H1 (cell line): Measurements from ENCODE around the gene GSTO2. TPM values are rescaled to one million over a fixed set of nuclear protein-coding genes. Genes with fewer than 3 reads are reported as not detected.
A peak's percentile ranks its signal among the peaks of the same experiment; 100 is the strongest.

Source experiments
- CTCF ChIA-PET: fragments of 300-600 bp; sonication (Branson Sonifier 250); formaldehyde crosslinking; loops from one replicate; lab custom pipeline; 2021; ENCODE audit not compliant: partially characterized antibody; lab: Charles Lee
- POLR2A ChIA-PET: fragments of 300-600 bp; sonication (Branson Sonifier 250); formaldehyde crosslinking; loops from one replicate; lab custom pipeline; 2021; ENCODE audit warnings: inconsistent platforms; ENCODE audit not compliant: partially characterized antibody; lab: Charles Lee
- DNase-seq, 2 experiments: peaks; one replicate each; pipeline versions ENCODE4 v3.0.0 to v3.0.0-alpha.2; 2010 to 2022; ENCODE audit warnings: low spot score in 2 of 2, low read depth in 1 of 2, mixed read lengths in 1 of 2
- FAIRE-seq: peaks from 2 replicates; lab custom pipeline; 2011; peaks lifted over from hg19 to GRCh38; lab: Jason Lieb, UNC
- H2AFZ ChIP-seq: 2 replicates; pipeline ENCODE4 v1.8.1; 2012; ENCODE audit warnings: low read length, inconsistent platforms
- H2AK5ac ChIP-seq: 2 replicates; pipeline ENCODE4 v1.6.1; 2013; ENCODE audit warnings: low read depth, low read length
- H2BK120ac ChIP-seq: replicated peaks from 2 replicates; pipeline ENCODE3; 2013; ENCODE audit warnings: low read depth, low read length, inconsistent platforms
- H2BK12ac ChIP-seq: 2 replicates; pipeline ENCODE4 v1.6.1; 2013; ENCODE audit warnings: low read depth, low read length
- H2BK15ac ChIP-seq: 2 replicates; pipeline ENCODE4 v1.6.1; 2013; ENCODE audit warnings: low read length
- H2BK20ac ChIP-seq: 2 replicates; pipeline ENCODE4 v1.6.1; 2013; ENCODE audit warnings: low read length
- H2BK5ac ChIP-seq: 2 replicates; pipeline ENCODE4 v1.6.1; 2013; ENCODE audit warnings: low read depth, low read length
- H3K14ac ChIP-seq: 2 replicates; pipeline ENCODE4 v1.6.1; 2013; ENCODE audit warnings: inconsistent platforms; ENCODE audit not compliant: insufficient read length
- H3K18ac ChIP-seq: 2 replicates; pipeline ENCODE4 v1.6.1; 2013; ENCODE audit warnings: low read length; ENCODE audit errors: extremely low read depth
- H3K23ac ChIP-seq: 2 replicates; pipeline ENCODE4 v1.6.1; 2013; ENCODE audit warnings: inconsistent platforms; ENCODE audit not compliant: insufficient read length
- H3K23me2 ChIP-seq: 2 replicates; pipeline ENCODE4 v1.6.1; 2013; ENCODE audit warnings: low read depth, low read length
- H3K27ac ChIP-seq: 2 replicates; pipeline ENCODE4 v1.6.1; 2011; ENCODE audit warnings: low read depth, low read length, inconsistent platforms
- H3K27me3 ChIP-seq, 4 experiments: replicated peaks in 1 of 4; 1 replicate in 1 of 4; 2 replicates in 3 of 4; pipeline versions ENCODE4 v1.6.1 to v1.8.1; 2011 to 2013; ENCODE audit warnings: low read length in 3 of 4, mild to moderate bottlenecking in 3 of 4, inconsistent platforms in 2 of 4, mixed read lengths in 2 of 4, moderate library complexity in 1 of 4; ENCODE audit not compliant: control insufficient read depth in 3 of 4, insufficient read depth in 3 of 4; ENCODE audit errors: extremely low read depth in 1 of 4
- H3K36me3 ChIP-seq, 4 experiments: 2 replicates each; pipeline versions ENCODE4 v1.6.1 to v1.8.1; 2011 to 2013; ENCODE audit warnings: mild to moderate bottlenecking in 4 of 4, low read length in 3 of 4, moderate library complexity in 2 of 4, control low read depth in 1 of 4, inconsistent platforms in 1 of 4; ENCODE audit not compliant: insufficient read depth in 4 of 4, control insufficient read depth in 2 of 4
- H3K4ac ChIP-seq: replicated peaks from 2 replicates; pipeline ENCODE3; 2013; ENCODE audit warnings: low read length, low read depth, mixed read lengths, inconsistent platforms; ENCODE audit not compliant: insufficient read length
- H3K4me1 ChIP-seq, 4 experiments: replicated peaks in 1 of 4; 1 replicate in 1 of 4; 2 replicates in 3 of 4; pipeline versions ENCODE4 v1.6.1 to v1.8.1; 2011 to 2013; ENCODE audit warnings: low read length in 3 of 4, inconsistent platforms in 2 of 4, mixed read lengths in 1 of 4; ENCODE audit not compliant: insufficient read depth in 4 of 4, control insufficient read depth in 3 of 4
- H3K4me2 ChIP-seq, 2 experiments: 2 replicates each; pipeline versions ENCODE4 v1.6.1 to v1.8.1; 2011 to 2013; ENCODE audit warnings: low read depth in 2 of 2, low read length in 2 of 2, control low read depth in 1 of 2, inconsistent platforms in 1 of 2, mild to moderate bottlenecking in 1 of 2; ENCODE audit not compliant: insufficient read depth in 1 of 2
- H3K4me3 ChIP-seq, 4 experiments: fragments of 200-600, 300-600 bp in 1 of 4; sonication (generic), shearing (Covaris generic), sonication (Bioruptor Twin) in 1 of 4; 2 replicates each; pipeline versions ENCODE4 v1.5.1 to v1.8.1; 2011 to 2016; ENCODE audit warnings: low read length in 4 of 4, low read depth in 3 of 4, control low read depth in 2 of 4, inconsistent platforms in 2 of 4, mild to moderate bottlenecking in 2 of 4, mixed read lengths in 1 of 4, moderate library complexity in 1 of 4; ENCODE audit not compliant: insufficient read depth in 2 of 4; ENCODE audit errors: extremely low read depth in 1 of 4
- H3K56ac ChIP-seq: replicated peaks from 2 replicates; pipeline ENCODE3; 2013; ENCODE audit warnings: low read depth, mild to moderate bottlenecking, mixed read lengths, low read length, inconsistent platforms; ENCODE audit not compliant: insufficient read length
- H3K79me1 ChIP-seq: 2 replicates; pipeline ENCODE4 v1.6.1; 2013; ENCODE audit warnings: low read depth, low read length, control low read depth
- H3K79me2 ChIP-seq, 2 experiments: 2 replicates each; pipeline versions ENCODE4 v1.6.1 to v1.8.1; 2012 to 2013; ENCODE audit warnings: low read length in 2 of 2, mild to moderate bottlenecking in 2 of 2, inconsistent platforms in 1 of 2; ENCODE audit not compliant: insufficient read depth in 2 of 2, control insufficient read depth in 1 of 2
- H3K9ac ChIP-seq, 4 experiments: replicated peaks in 1 of 4; 1 replicate in 1 of 4; 2 replicates in 3 of 4; pipeline versions ENCODE4 v1.6.1 to v1.8.1; 2011 to 2013; ENCODE audit warnings: low read depth in 3 of 4, low read length in 3 of 4, control low read depth in 2 of 4, mild to moderate bottlenecking in 2 of 4, moderate library complexity in 2 of 4, inconsistent platforms in 1 of 4; ENCODE audit errors: extremely low read depth in 1 of 4
- H3K9me3 ChIP-seq, 2 experiments: 2 replicates each; pipeline versions ENCODE4 v1.6.1 to v1.8.1; 2012 to 2013; ENCODE audit warnings: mild to moderate bottlenecking in 2 of 2, moderate library complexity in 2 of 2, control low read depth in 1 of 2, inconsistent platforms in 1 of 2, low read depth in 1 of 2, low read length in 1 of 2, mixed read lengths in 1 of 2; ENCODE audit not compliant: insufficient read depth in 2 of 2
- H4K20me1 ChIP-seq, 2 experiments: replicated peaks in 1 of 2; 2 replicates each; pipeline versions ENCODE3 to v1.8.1; 2011 to 2013; ENCODE audit warnings: inconsistent platforms in 2 of 2, low read length in 2 of 2, mild to moderate bottlenecking in 1 of 2; ENCODE audit not compliant: insufficient read depth in 2 of 2, control insufficient read depth in 1 of 2
- H4K5ac ChIP-seq: 2 replicates; pipeline ENCODE4 v1.6.1; 2013; ENCODE audit warnings: low read length, low read depth, mixed read lengths, inconsistent platforms; ENCODE audit not compliant: insufficient read length
- H4K8ac ChIP-seq: 2 replicates; pipeline ENCODE4 v1.8.0; 2013; ENCODE audit warnings: mild to moderate bottlenecking, moderate library complexity, low read length, inconsistent platforms; ENCODE audit not compliant: insufficient read depth; ENCODE audit errors: extremely low read depth
- H4K91ac ChIP-seq: replicated peaks from 2 replicates; pipeline ENCODE3; 2013; ENCODE audit warnings: low read length, mixed read lengths, inconsistent platforms; ENCODE audit not compliant: insufficient read length
- BCL11A ChIP-seq, 2 experiments: IDR thresholded peaks; one replicate each; pipeline ENCODE4 v1.6.1; 2011; ENCODE audit warnings: low read depth in 2 of 2, low read length in 2 of 2, mild to moderate bottlenecking in 2 of 2
- CBX8 ChIP-seq: fragments of 300-800, 300-1000 bp; sonication (generic); IDR thresholded peaks from 2 replicates; pipeline ENCODE4 v1.7.1; 2016; ENCODE audit warnings: low read depth, low read length, borderline replicate concordance
- CHD1 ChIP-seq: IDR thresholded peaks from 2 replicates; pipeline ENCODE4 v1.6.1; 2012; ENCODE audit warnings: low read depth, low read length, improper control_type of control experiment
- CTBP2 ChIP-seq: IDR thresholded peaks from 2 replicates; pipeline ENCODE4 v1.7.0; 2011; ENCODE audit warnings: borderline replicate concordance, mild to moderate bottlenecking, moderate library complexity, mixed read lengths, low read length; ENCODE audit not compliant: insufficient read depth, insufficient read length
- EP300 ChIP-seq, 2 experiments: IDR thresholded peaks; 1 replicate in 1 of 2; 2 replicates in 1 of 2; pipeline ENCODE4 v1.6.1; 2011 to 2012; ENCODE audit warnings: low read depth in 2 of 2, low read length in 2 of 2, mild to moderate bottlenecking in 2 of 2, borderline replicate concordance in 1 of 2, inconsistent platforms in 1 of 2, moderate library complexity in 1 of 2
- FOSL1 ChIP-seq: IDR thresholded peaks from 2 replicates; pipeline ENCODE4 v1.6.1; 2011; ENCODE audit warnings: mild to moderate bottlenecking, low read depth, low read length, moderate library complexity; ENCODE audit not compliant: insufficient read depth
- MAX ChIP-seq: IDR thresholded peaks from 2 replicates; pipeline ENCODE4 v1.6.1; 2012; ENCODE audit warnings: inconsistent platforms
- SP1 ChIP-seq: IDR thresholded peaks from 2 replicates; pipeline ENCODE4 v1.6.1; 2011; ENCODE audit warnings: low read depth, low read length
- TAF1 ChIP-seq: IDR thresholded peaks from 2 replicates; pipeline ENCODE4 v1.6.1; 2011; ENCODE audit warnings: mild to moderate bottlenecking, low read depth, low read length
- YY1 ChIP-seq: IDR thresholded peaks from 2 replicates; pipeline ENCODE4 v1.6.1; 2011; ENCODE audit warnings: low read depth, mild to moderate bottlenecking, low read length
- whole genome bisulfite sequencing, 2 experiments: shearing (Covaris generic) in 1 of 2; methylation state at CpG; one replicate each; pipeline versions ENCODE4 v1.1.6 to v1.1.7; 2013 to 2015; ENCODE audit warnings: low lambda C conversion rate in 2 of 2, mixed read lengths in 2 of 2, inconsistent platforms in 1 of 2, low coverage in 1 of 2, missing lambda C conversion rate in 1 of 2; ENCODE audit not compliant: insufficient replicate concordance in 2 of 2, insufficient coverage in 1 of 2, insufficient read length in 1 of 2; ENCODE audit errors: extremely low coverage in 1 of 2, missing lambda C conversion rate in 1 of 2; 5-methylcytosine and 5-hydroxymethylcytosine counted together
- polyA plus RNA-seq, 7 experiments: library from polyadenylated mRNA; depleted of rRNA in 3 of 7; stranded (reverse) in 5 of 7; unstranded in 2 of 7; fragments of >200 nt in 5 of 7; fragments of 200-250 nt in 2 of 7; gene quantifications; 1 replicate in 5 of 7; 2 replicates in 1 of 7; 4 replicates in 1 of 7; pipeline versions ENCODE4 v1.2.1 to v1.2.3, GENCODE V29; 2011 to 2013; ENCODE audit warnings: missing spikeins in 2 of 7, mixed read lengths in 2 of 7
- total RNA-seq: library from RNA; stranded (reverse); fragmentation: NEBNext Ultra II Directional; extraction: Animal tissue kit (Norgen Biotek cat#: 25700); gene quantifications from 2 replicates; pipeline ENCODE4 v1.2.1, GENCODE V29; 2021
- TF ChIP-seq, protein P1 (sequence below): IDR thresholded peaks from 2 replicates; pipeline ENCODE4 v1.6.1; 2011; ENCODE audit warnings: low read length, improper control_type of control experiment

GSTO2 gene
- total and polyA plus RNA-seq, 2 of the 8 experiments (the other 6 are each of a cell fraction or from before 2014, with no cell fraction given) = 13.1 to 41.7 TPM

GRCh38 chr10:104273899-104274575, 5.1 kb downstream of the GSTO2 start:
- POLR2A ChIA-PET = interaction anchor here (1.2 to 3.4 kb wide), 8 partner anchors 15 to 153 kb away, joined by 3 to 20 read pairs (median 6); partner anchors contain the start of genes CFAP58, GSTO1, ITPRIP and SFR1
- no peak overlapping the region for H3K23ac ChIP-seq
- peaks cover 0 to 7% (median 2%) of the 10 kb centered on the region in 4 experiments; a peak in 2 of 7 replicates for H3K27me3 ChIP-seq
- no peak overlapping the region for H4K8ac ChIP-seq
- peak overlapping the region; percentile 76 for H2AFZ ChIP-seq
- H4K20me1 ChIP-seq = no peaks in the 10 kb centered on the region
- H3K18ac ChIP-seq = no peak overlapping the region
- no peak overlapping the region for H2BK5ac ChIP-seq
- peak overlapping the region; percentile 59 to 70; a peak in 1 of 4 replicates for H3K4me2 ChIP-seq
- H2BK120ac ChIP-seq = no peak overlapping the region
- H3K27ac ChIP-seq = no peak overlapping the region
- H2BK15ac ChIP-seq = no peak overlapping the region
- H3K23me2 ChIP-seq = no peaks in the 10 kb centered on the region
- DNase-seq (no peak), FAIRE-seq (no peak)
- H2BK12ac ChIP-seq = no peak overlapping the region
- H3K4me3 ChIP-seq = peak overlapping the region in 1 of 4 experiments; percentile 61; a peak in 2 of 8 replicates
- H2BK20ac ChIP-seq = no peak overlapping the region
- no peaks in the 10 kb centered on the region for H3K9me3 ChIP-seq
- no peak overlapping the region for H4K5ac ChIP-seq
- no peaks in the 10 kb centered on the region for H3K79me2 ChIP-seq
- CTCF ChIA-PET = interaction anchor here (0.6 to 8.7 kb wide), 58 partner anchors 8 to 561 kb away, joined by 3 to 146 read pairs (median 5); partner anchors contain the start of genes CFAP43, CFAP58, GSTO1 and ITPRIP
- H2AK5ac ChIP-seq = no peak overlapping the region
- no peak overlapping the region for H4K91ac ChIP-seq
- 87% methylated on average over 4 of the region's 4 CpGs; no CpG with 5 or more reads in 1 of the 2 experiments for WGBS, 2 experiments
- no peak overlapping the region for H3K14ac ChIP-seq
- peaks cover 0 to 1% (median 0%) of the 10 kb centered on the region in 4 experiments; a peak in 2 of 7 replicates for H3K4me1 ChIP-seq
- no peak overlapping the region for H3K4ac ChIP-seq
- no peaks in the 10 kb centered on the region for H3K79me1 ChIP-seq
- peaks cover 0 to 2% (median 0%) of the 10 kb centered on the region in 4 experiments; a peak in 2 of 8 replicates for H3K36me3 ChIP-seq
- H3K56ac ChIP-seq = no peak overlapping the region
- H3K9ac ChIP-seq = no peak overlapping the region
- TF ChIP-seq EP300 (IDR thresholded peaks at IDR 0.05; ENCODE audit: borderline replicate concordance in 1 of 2, low read depth in 2 of 2, low read length in 2 of 2) (no peak), MAX (no peak), CHD1 (no peak), CTBP2 (no peak), YY1 (no peak), BCL11A (IDR thresholded peaks at IDR 0.05; ENCODE audit: low read depth in 2 of 2, low read length in 2 of 2) (no peak), TAF1 (no peak), FOSL1 (no peak), SP1 (no peak), CBX8 (no peak)
- TF ChIP-seq, protein P1, sequence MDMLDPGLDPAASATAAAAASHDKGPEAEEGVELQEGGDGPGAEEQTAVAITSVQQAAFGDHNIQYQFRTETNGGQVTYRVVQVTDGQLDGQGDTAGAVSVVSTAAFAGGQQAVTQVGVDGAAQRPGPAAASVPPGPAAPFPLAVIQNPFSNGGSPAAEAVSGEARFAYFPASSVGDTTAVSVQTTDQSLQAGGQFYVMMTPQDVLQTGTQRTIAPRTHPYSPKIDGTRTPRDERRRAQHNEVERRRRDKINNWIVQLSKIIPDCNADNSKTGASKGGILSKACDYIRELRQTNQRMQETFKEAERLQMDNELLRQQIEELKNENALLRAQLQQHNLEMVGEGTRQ = no peak
